ENCODE measurements around the gene FOXL1. TPM values are rescaled to one million over a fixed set of nuclear protein-coding genes. Genes with fewer than 3 reads are reported as not detected.

FOXL1 gene
- total RNA-seq, 1 donor: under 0.01 TPM

- DNase-seq (ENCODE audit: low read depth in 2 of 3, low spot score in 2 of 3): no peak
These were observed 10.4 kb upstream of the FOXL1 start for GRCh38 chr16:86567701-86568581.

DNA sequence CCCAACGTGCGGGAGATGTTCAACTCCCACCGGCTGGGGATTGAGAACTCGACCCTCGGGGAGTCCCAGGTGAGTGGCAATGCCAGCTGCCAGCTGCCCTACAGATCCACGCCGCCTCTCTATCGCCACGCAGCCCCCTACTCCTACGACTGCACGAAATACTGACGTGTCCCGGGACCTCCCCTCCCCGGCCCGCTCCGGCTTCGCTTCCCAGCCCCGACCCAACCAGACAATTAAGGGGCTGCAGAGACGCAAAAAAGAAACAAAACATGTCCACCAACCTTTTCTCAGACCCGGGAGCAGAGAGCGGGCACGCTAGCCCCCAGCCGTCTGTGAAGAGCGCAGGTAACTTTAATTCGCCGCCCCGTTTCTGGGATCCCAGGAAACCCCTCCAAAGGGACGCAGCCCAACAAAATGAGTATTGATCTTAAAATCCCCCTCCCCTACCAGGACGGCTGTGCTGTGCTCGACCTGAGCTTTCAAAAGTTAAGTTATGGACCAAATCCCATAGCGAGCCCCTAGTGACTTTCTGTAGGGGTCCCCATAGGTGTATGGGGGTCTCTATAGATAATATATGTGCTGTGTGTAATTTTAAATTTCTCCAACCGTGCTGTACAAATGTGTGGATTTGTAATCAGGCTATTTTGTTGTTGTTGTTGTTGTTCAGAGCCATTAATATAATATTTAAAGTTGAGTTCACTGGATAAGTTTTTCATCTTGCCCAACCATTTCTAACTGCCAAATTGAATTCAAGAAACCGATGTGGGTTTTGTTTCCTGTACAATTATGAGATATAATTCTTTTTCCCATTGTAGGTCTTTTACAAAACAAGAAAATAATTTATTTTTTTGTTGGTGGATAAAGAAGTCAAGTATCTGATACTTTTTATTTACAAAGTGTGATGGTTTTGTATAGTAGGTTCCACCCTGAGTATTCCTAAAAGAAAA, 9.4 kb upstream of the FOXL1 start:
- DNase-seq (ENCODE audit: low read depth in 2 of 3, low spot score in 2 of 3): no peak

DNA sequence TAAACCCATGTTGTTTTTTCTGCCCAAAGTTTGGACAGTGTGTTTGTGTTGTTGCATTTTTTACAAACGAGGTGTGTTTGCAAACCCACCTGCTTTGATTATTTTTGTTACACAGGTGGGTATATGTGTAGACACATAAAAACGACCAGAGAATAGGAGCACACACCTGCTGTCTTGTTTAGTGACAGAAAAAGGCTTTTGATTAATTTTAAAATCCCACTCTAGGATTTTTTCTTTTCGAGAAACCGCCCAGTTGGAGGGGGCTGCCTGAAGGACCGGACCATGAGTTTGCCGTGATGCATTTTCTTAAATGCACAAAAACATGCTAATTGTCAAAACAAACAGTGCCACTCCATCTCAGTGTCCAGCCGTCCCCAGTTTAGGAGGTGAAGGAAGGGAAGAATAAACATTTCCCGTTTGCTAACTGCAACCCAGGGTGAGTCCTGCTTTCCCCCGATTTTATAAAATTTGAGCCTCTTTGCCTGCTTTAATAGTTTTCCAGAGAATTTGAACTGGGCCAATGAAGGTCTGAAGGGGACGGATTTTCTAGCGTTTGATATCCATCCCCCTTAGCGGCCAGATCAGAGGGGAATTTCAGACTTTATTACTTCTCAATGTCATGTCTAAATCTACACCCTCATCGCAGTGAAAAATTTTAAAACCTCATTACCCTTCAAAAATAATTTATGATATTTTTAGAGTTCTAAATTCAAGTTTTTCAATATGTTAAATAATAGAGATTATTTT, 8.5 kb upstream of the FOXL1 start:
- no peak for DNase-seq (ENCODE audit: low read depth in 2 of 3, low spot score in 2 of 3)

GRCh38 chr16:86570558-86571529, 7.5 kb upstream of the FOXL1 start:
- DNase-seq (ENCODE audit: low read depth in 2 of 3, low spot score in 2 of 3): no peak

DNA sequence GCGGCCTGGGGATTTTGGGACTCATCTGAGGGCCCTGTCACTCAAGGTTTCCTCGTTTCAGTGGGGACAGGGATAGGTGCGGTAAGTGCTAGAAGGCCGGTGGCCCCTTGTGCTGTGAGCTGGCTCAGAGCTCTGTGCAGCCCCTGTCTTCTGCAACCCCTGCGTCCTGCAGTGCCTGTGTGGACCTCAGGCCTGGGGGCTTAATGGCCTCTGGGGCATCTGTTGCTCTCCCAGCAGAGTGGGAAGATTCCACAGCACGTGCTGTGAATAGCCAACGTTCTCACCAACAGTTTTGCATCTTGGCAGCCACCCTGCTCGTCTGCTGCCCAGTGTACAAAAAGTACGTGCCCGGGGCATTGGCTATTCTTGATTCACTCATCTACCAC, 6.8 kb upstream of the FOXL1 start:
- no peak for DNase-seq (ENCODE audit: low read depth in 2 of 3, low spot score in 2 of 3)

GRCh38 chr16:86572041-86572521, 6.3 kb upstream of the FOXL1 start:
- DNase-seq (ENCODE audit: low read depth in 2 of 3, low spot score in 2 of 3): no peak

DNA sequence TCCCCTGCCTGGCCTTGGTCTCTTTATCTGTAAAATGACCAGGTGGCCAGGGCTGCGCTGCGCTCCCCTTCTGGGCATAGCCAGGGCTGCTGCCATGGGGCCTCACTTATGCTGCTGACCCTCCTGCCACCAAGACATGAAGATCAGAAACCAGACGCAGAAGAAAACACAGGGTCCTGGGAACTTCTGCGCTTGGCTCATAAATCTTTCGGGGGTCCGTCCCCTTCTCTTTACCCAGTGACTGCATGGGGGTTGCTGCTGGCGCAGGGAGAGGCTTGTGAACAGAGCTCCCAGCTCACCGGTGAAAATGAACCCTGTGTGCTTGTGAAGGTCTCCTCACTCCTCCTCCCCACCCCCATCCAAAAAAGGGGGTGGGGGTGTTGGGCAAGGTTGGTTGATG, 5.7 kb upstream of the FOXL1 start:
- DNase-seq (ENCODE audit: low read depth in 2 of 3, low spot score in 2 of 3): no peak

- no peak for DNase-seq (ENCODE audit: low read depth in 2 of 3, low spot score in 2 of 3)
These were observed 5.1 kb upstream of the FOXL1 start for GRCh38 chr16:86573215-86573614.

DNA sequence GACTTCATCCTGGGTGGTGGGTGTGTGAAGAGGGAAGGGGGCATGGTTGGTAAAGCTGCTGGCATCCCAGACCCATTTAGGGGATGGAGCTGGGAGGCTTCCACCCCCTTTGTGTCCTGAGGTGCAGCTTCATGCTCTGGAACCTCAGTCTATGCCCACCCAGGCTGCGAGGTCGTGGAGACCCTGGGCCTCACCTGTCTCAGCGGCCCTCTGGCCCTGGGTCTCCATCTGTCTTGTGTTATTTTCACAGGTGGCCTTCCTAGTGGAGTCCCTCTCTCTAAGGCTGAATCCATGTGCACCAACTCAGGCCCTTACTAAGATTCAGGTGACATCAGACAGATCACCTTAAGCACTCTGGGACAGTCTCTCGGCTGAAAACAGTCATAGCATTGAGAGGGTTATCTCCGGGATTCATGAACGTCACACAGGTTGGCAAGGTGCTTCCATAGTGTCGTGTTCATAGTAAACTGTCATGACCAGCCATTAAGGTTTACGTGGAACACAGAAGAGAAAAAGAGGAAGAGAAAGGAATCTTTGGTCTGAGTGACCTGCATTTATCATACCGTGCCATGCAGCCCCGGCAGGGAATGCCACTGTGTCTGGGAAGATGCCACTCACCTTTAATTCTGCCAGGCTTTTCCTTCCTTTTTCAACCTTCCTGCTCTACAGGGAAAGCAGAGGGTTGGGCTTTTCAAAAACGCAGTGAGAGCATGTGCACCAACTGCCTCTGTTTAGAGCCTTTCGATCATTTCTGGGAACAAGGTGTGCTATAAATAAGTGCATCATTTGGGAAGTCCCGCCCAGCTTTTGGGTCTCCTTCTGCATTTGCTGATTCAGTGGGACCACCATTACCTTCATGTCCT, 4.5 kb upstream of the FOXL1 start:
- no peak for DNase-seq (ENCODE audit: low read depth in 2 of 3, low spot score in 2 of 3)

- no peak for DNase-seq (ENCODE audit: low read depth in 2 of 3, low spot score in 2 of 3)
These were observed 3.7 kb upstream of the FOXL1 start for GRCh38 chr16:86574646-86575045.

- DNase-seq (ENCODE audit: low read depth in 2 of 3, low spot score in 2 of 3): no peak
These were observed 3.2 kb upstream of the FOXL1 start for GRCh38 chr16:86575095-86575685.

DNA sequence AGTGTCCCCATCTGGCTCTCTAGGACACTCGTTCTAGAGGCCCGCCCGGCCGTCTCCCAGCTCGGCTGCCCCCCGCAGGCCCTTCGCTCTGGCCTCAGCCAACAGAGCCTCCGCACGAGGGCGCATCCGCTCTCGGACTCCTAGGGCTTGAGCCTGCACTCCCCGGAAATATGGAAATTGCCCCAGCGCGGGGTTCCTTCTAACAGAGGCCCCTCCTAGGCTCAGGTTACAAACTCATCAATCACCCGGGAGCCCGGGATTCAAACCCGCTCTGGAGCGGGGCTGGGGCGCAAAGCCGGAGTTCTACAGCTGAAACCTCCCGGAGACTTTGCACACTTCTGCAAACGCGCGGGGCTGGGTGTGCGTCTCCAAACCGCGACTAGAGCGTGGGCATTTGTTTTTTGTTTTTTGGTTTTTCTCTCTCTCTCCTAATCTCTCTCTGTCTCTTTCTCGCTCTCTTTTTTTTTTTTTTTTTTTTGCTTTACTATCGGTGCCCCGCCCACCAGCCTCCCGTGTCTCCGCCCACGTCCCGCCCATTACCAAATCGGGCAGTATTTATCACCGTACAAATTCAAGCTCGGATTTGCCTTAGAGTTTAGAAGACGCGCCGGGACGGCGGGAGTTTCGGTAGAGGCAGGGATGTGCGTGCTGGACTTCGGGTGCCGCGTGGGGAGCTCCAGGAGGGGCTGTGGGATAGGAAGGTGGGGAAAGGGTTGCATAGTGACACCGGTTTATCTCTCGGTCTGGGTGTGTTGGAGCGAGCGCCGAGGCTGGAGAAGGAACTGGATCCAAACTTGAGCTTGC, 2.4 kb upstream of the FOXL1 start:
- DNase-seq (ENCODE audit: low read depth in 2 of 3, low spot score in 2 of 3): peak in 2 of 3 donors; percentile 64 to 73

GRCh38 chr16:86576591-86577313, 1.6 kb upstream of the FOXL1 start:
- DNase-seq (ENCODE audit: low read depth in 2 of 3, low spot score in 2 of 3): no peak

GRCh38 chr16:86577314-86577971, 906 bp upstream of the FOXL1 start:
- DNase-seq (ENCODE audit: low read depth in 2 of 3, low spot score in 2 of 3): no peak

DNA sequence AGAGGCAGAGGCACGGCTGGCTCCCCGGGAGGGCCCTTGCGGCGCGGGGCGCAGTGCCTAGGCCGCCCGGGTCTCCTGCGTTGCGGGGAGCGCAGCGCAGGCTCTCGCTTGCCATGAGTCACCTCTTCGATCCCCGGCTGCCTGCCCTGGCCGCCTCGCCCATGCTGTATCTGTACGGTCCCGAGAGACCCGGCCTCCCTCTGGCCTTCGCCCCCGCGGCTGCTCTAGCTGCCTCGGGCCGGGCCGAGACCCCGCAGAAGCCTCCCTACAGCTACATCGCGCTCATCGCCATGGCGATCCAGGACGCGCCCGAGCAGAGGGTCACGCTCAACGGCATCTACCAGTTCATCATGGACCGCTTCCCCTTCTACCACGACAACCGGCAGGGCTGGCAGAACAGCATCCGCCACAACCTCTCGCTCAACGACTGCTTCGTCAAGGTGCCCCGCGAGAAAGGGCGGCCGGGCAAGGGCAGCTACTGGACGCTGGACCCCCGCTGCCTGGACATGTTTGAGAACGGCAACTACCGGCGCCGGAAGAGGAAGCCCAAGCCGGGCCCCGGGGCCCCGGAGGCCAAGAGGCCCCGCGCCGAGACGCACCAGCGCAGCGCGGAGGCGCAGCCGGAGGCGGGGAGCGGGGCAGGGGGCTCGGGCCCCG, 390 bp downstream of the FOXL1 start:
- no peak for DNase-seq (ENCODE audit: low read depth in 2 of 3, low spot score in 2 of 3)
